GM12865 (cell line): Measurements from ENCODE around the gene FCHSD2.

Source experiments
- DNase-seq: peaks from one replicate; pipeline ENCODE4 v3.0.0; 2010; ENCODE audit warnings: low read depth
- H3K4me3 ChIP-seq: 2 replicates; pipeline ENCODE4 v1.5.1; 2011; ENCODE audit warnings: mild to moderate bottlenecking, low read depth, low read length, control low read depth
- CTCF ChIP-seq: IDR thresholded peaks from 2 replicates; pipeline ENCODE4 v1.5.1; 2011; ENCODE audit warnings: low read length, control low read depth, low read depth, inconsistent platforms; ENCODE audit not compliant: insufficient read depth; ENCODE audit errors: missing control alignments

The FCHSD2 gene

GRCh38 chr11:73142128-73142377 lies at the start of gene FCHSD2:
TSS of gene FCHSD2 (minus strand) at chr11:73142318. CDS start at chr11:73141877, 441 bp downstream.
- no peak for TF ChIP-seq CTCF
- DNase-seq: no peak
- peak within 1 kb of the TSS; percentile 83 for H3K4me3 ChIP-seq

DNA sequence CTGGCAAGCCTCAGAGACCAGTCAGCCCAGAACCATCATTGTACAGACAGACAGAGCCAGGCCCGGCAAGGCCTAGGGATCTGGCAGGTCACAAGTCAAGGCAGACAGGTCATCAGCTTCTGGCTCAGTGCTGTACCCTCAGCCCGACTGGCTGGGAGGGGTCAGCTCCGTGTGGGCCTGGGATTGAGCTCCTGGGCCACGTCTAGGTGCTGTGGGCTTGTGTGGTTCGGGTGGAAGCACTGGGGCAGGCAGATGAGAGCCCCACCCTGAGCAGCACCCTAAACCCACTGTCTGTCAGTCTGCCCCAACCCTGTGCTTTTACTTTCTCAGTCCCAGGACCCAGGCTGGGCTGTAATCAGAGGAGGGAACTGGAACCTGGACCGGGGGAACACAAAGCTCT lies 49.0 kb upstream of the FCHSD2 start:
- H3K4me3 ChIP-seq: no peak overlapping the region
- no peak for TF ChIP-seq CTCF
- no peak for DNase-seq

GRCh38 chr11:73190557-73190885 lies 48.4 kb upstream of the FCHSD2 start:
- no peak for TF ChIP-seq CTCF
- DNase-seq: no peak
- H3K4me3 ChIP-seq: no peak overlapping the region

DNA sequence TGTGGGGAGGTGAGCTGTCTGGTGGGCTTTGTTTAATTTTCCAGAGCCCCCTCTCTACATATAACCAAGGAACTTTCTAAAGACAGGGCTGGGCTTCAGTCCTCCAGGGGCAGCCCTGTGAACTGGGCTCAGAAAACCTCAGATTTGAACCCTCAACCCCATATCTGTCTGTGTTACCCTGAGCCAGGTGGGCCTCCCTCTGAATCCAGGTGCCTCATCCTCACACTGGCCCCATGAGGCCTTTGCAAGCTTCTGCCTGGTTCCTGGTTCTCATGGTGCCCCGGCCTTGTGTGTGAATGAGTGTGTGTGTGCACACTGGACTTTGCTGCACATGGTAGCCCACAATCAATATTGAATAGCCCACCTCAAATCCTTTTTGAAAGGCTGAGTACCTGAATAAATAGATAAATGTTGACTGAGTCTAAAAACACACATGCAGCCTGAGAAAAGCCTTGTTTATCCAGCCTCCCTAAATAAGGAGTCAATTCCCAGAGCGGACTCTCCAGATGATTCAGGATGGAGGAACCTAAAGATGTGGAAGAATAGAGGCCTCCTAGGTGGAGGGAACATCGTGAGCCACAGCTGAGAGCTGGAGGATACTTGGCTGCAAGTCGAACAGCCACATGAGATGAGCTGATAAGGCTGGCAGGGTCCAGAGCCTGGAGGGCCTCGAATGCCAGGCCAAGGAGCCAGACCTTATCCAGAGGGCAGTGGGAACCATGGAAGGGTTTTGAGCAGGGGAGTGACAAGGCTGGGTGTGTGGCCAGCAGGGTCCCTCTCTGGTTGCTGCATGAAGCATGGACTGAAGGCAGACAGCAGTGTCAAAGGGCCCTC lies 47.8 kb upstream of the FCHSD2 start:
- no peak for DNase-seq

DNA sequence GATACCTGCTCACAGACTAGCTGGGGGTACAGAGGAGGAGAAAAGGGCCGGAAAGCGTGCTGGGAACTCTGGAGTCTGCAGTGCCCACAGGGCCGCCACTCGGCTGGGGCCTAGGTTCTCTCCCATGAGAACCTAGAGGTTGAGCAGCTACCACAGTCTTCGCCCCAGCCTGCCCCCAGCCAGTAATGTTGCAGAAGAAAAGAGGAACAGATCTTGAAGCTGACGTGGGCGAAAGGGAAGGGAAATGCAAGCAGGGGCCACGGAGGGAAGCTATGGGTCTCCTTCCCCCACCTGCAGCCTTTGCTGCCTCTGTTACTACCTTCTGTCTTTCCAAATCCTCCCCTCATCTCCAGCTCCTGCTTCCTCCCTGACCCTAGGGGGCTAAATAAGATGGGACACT lies 47.2 kb upstream of the FCHSD2 start:
- TF ChIP-seq CTCF: no peak
- H3K4me3 ChIP-seq: no peak overlapping the region
- peak; percentile 73 for DNase-seq

More for the DNA sequence above, 47.8 kb upstream of the FCHSD2 start:
- no peak for TF ChIP-seq CTCF
- H3K4me3 ChIP-seq: no peak overlapping the region

GRCh38 chr11:73188301-73188700 lies 46.2 kb upstream of the FCHSD2 start:
- no peak for DNase-seq
- no peak for TF ChIP-seq CTCF
- H3K4me3 ChIP-seq: no peak overlapping the region

DNA sequence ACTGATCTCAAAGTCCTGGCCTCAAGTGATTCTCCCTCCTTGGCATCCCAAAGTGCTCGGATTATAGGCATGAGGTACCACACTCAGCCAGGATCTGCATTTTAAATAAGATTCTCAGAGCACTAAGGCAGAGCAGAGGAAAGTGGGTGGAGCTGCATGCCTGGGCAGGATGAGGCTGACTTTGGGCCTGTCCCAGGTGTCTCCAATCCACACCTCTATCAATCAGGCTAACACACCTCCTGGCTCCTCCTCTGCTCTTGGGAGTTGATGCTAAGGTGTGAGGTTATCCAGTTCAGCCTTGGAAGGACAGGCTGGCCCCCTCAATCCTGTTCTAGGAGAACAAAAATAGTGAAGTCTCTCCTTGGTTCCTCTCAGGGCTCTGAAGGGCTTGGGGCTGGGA lies 45.7 kb upstream of the FCHSD2 start:
- no peak for DNase-seq
- TF ChIP-seq CTCF: no peak
- H3K4me3 ChIP-seq: no peak overlapping the region
